Gastroesophageal sphincter (tissue), 4 donors: Measurements from ENCODE around the gene TCF12. TPM values are rescaled to one million over a fixed set of nuclear protein-coding genes. Genes with fewer than 3 reads are reported as not detected.

Source experiments
- ATAC-seq: fragments of 150-250 bp; one replicate; pipeline ENCODE4 v1.9.1; 2016; ENCODE audit warnings: mild to moderate bottlenecking, moderate library complexity
- H3K27ac ChIP-seq, 4 donors: fragments of 200-600 bp; sonication (generic) in 3 of 4; 1 replicate in 3 of 4; 2 replicates in 1 of 4; pipeline ENCODE4 v1.5.1; 2016 to 2019
- H3K27me3 ChIP-seq: fragments of 200-600 bp; sonication (generic); one replicate; pipeline ENCODE4 v1.5.1; 2019
- H3K36me3 ChIP-seq, 2 donors: fragments of 200-600 bp; sonication (generic); one replicate each; pipeline ENCODE4 v1.5.1; 2019; ENCODE audit warnings: control low read depth in 1 of 2
- H3K4me1 ChIP-seq, 3 donors: fragments of 200-600 bp; sonication (generic); 1 replicate in 2 of 3; 2 replicates in 1 of 3; pipeline ENCODE4 v1.5.1; 2016 to 2019; ENCODE audit warnings: control low read depth in 2 of 3
- H3K4me3 ChIP-seq, 2 donors: fragments of 200-600 bp; sonication (generic); one replicate each; pipeline ENCODE4 v1.5.1; 2019; ENCODE audit warnings: mild to moderate bottlenecking in 1 of 2, moderate library complexity in 1 of 2
- H3K9me3 ChIP-seq, 3 donors: fragments of 200-600 bp; sonication (generic); one replicate each; pipeline ENCODE4 v1.5.1; 2017 to 2019; ENCODE audit warnings: control low read depth in 2 of 3
- EP300 ChIP-seq: sonication (generic); formaldehyde crosslinking; IDR thresholded peaks from one replicate; pipeline ENCODE4 v1.6.1; 2017; ENCODE audit warnings: antibody characterized with exemption, mild to moderate bottlenecking
- POLR2A ChIP-seq, 2 donors: fragments of 450-650 bp; IDR thresholded peaks; one replicate each; pipeline ENCODE4 v1.6.1; 2017; ENCODE audit warnings: antibody characterized with exemption in 2 of 2, mild to moderate bottlenecking in 2 of 2, moderate library complexity in 1 of 2
- POLR2AphosphoS5 ChIP-seq: sonication (generic); formaldehyde crosslinking; IDR thresholded peaks from one replicate; pipeline ENCODE4 v1.6.1; 2017; ENCODE audit warnings: antibody characterized with exemption
- WGBS, 2 donors: methylation state at CpG; one replicate each; pipeline ENCODE4 v1.1.5; 2018; ENCODE audit warnings: low coverage in 1 of 2; 5-methylcytosine and 5-hydroxymethylcytosine counted together
- total RNA-seq, 4 donors: library from RNA; depleted of rRNA; stranded (reverse); fragments of >200 nt; gene quantifications; one replicate each; pipeline ENCODE4 v1.1.0, GENCODE V29; 2016
- TF ChIP-seq, protein P1 (sequence below), 4 experiments: fragments of 200-600 bp in 2 of 4; fragments of 450-650 bp in 2 of 4; sonication (generic) in 1 of 4; IDR thresholded peaks; one replicate each; pipeline ENCODE4 v1.5.1; 2017 to 2019; ENCODE audit warnings: antibody characterized with exemption in 4 of 4, mild to moderate bottlenecking in 2 of 4, moderate library complexity in 2 of 4

Gene TCF12
- total RNA-seq, 4 donors from 2014 or later = 78.1 to 194 (median 154) TPM

GRCh38 chr15:57048930-57049549, 130.6 kb downstream of the TCF12 start:
- Histone ChIP-seq H3K4me1 (peaks cover 0 to 35% (median 3%) of the 10 kb centered on the region in 3 donors), H3K9me3 (no peaks in the 10 kb centered on the region), H3K36me3 (no peaks in the 10 kb centered on the region), H3K27me3 (no peaks in the 10 kb centered on the region), H3K27ac (no peak overlapping the region), H3K4me3 (no peak overlapping the region)
- no peak for ATAC-seq
- WGBS, 2 donors = 56 to 87% methylated on average over 3 to 6 of the region's 6 CpGs
- TF ChIP-seq, protein P1, sequence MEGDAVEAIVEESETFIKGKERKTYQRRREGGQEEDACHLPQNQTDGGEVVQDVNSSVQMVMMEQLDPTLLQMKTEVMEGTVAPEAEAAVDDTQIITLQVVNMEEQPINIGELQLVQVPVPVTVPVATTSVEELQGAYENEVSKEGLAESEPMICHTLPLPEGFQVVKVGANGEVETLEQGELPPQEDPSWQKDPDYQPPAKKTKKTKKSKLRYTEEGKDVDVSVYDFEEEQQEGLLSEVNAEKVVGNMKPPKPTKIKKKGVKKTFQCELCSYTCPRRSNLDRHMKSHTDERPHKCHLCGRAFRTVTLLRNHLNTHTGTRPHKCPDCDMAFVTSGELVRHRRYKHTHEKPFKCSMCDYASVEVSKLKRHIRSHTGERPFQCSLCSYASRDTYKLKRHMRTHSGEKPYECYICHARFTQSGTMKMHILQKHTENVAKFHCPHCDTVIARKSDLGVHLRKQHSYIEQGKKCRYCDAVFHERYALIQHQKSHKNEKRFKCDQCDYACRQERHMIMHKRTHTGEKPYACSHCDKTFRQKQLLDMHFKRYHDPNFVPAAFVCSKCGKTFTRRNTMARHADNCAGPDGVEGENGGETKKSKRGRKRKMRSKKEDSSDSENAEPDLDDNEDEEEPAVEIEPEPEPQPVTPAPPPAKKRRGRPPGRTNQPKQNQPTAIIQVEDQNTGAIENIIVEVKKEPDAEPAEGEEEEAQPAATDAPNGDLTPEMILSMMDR (IDR thresholded peaks at IDR 0.05) = no peak
- TF ChIP-seq POLR2AphosphoS5 = no peak

DNA sequence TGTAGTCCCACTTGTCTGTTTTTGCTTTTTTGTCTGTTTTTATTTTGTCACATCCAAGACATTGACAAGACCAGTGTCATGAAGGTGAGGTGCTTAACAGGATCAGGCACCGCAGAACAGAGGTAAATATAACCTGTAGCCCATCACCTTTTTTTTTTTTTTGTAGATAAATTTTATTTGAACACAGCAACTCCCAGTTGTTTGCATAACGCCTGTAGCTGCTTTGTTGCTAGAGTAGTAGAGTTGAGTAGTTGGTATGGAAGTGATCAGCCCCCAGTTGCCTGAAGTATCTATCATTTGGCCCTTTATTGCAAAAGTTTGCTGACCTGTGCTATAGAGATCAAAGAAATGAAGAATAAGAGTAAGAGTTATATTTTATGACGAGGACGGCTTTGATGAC, 135.0 kb downstream of the TCF12 start:
- no peak for ATAC-seq
- H3K36me3 ChIP-seq = no peaks in the 10 kb centered on the region
- no peaks in the 10 kb centered on the region for H3K27me3 ChIP-seq
- WGBS, 2 donors = 80 to 88% methylated on average over 4 of the region's 4 CpGs
- no peaks in the 10 kb centered on the region for H3K9me3 ChIP-seq
- TF ChIP-seq POLR2A (IDR thresholded peaks at IDR 0.05) (no peak), EP300 (no peak), POLR2AphosphoS5 (no peak)
- TF ChIP-seq, protein P1 (IDR thresholded peaks at IDR 0.05) = no peak
- peaks cover 0 to 58% (median 7%) of the 10 kb centered on the region in 3 donors for H3K4me1 ChIP-seq
- no peak overlapping the region for H3K4me3 ChIP-seq
- no peak overlapping the region for H3K27ac ChIP-seq

DNA sequence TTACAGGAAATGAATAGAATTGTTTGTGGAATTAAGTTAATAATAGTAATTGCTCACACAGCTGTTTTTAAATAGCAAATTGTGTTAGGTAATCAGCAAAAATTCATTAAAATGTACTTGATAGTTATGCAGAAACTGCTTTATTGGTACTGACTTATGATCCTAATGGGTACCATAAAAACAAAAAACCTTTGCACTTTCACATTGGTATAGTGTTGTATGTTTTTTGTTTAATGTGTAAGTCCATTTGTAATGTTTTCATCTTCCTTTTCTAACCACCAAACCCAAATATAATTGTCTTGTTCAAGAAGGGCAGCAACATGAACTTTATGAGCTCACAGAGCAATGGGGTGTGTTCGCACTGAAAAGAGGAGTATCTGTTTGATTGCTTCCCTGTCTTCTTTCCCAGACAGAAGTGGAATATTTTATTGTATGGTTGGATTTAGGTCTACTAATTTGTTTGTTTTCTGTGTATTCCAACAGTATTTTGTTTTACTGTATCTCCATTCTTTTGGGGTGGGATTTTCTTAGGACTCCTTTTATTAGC, 135.8 kb downstream of the TCF12 start:
- no peak overlapping the region for H3K4me3 ChIP-seq
- H3K9me3 ChIP-seq = no peaks in the 10 kb centered on the region
- H3K4me1 ChIP-seq = peaks cover 0 to 58% (median 11%) of the 10 kb centered on the region in 3 donors
- ATAC-seq = no peak
- WGBS, 2 donors = 75 to 85% methylated on average over 1 of the region's 1 CpG
- H3K36me3 ChIP-seq = no peaks in the 10 kb centered on the region
- no peaks in the 10 kb centered on the region for H3K27me3 ChIP-seq
- no peak overlapping the region for H3K27ac ChIP-seq
- TF ChIP-seq, protein P1 (IDR thresholded peaks at IDR 0.05) = no peak
- no peak for TF ChIP-seq POLR2AphosphoS5
- TF ChIP-seq POLR2A (IDR thresholded peaks at IDR 0.05) = no peak
- TF ChIP-seq EP300 = no peak

- Histone ChIP-seq H3K4me1 (peaks cover 0 to 59% (median 16%) of the 10 kb centered on the region in 3 donors), H3K9me3 (no peaks in the 10 kb centered on the region), H3K4me3 (no peak overlapping the region), H3K36me3 (no peaks in the 10 kb centered on the region), H3K27ac (no peak overlapping the region), H3K27me3 (no peaks in the 10 kb centered on the region)
- WGBS, 2 donors = 95 to 100% methylated on average over 3 to 7 of the region's 7 CpGs
- ATAC-seq = no peak
- TF ChIP-seq EP300 (no peak), POLR2AphosphoS5 (no peak), POLR2A (IDR thresholded peaks at IDR 0.05) (no peak)
- TF ChIP-seq, protein P1 (IDR thresholded peaks at IDR 0.05) = no peak
Measured at GRCh38 chr15:57056357-57056756, 137.9 kb downstream of the TCF12 start.
